Measurements from ENCODE around the gene SMURF2.

DNA sequence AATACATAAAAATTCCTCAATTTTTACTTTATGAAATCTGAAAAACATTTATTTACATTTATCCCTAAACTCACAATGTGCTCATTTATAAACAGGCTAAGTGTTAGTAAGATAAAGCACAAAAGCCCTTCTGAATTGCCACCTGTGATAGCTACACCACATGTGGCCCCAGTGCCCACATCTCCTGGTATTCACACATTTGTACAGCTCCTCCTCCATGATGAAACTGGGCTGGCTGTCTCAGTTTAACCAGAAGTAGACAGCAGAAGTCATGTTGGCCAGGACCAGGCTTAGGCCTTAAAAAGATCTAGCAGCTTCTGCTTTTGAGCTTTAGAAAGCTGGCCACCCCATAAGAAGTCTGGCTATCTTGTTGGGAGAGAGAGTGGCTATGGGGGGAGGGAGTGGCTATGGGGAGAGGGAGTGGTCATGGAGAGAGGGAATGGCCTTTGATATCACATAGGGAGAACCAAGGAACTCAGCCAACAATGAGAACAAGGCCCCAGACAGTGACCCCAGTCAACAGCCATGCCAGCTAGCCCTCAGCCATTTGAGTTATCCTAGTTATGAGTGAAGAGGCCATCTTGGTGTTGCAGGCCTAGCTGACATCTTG, 108.0 kb downstream of the SMURF2 start:
- TF ChIP-seq, protein P1, sequence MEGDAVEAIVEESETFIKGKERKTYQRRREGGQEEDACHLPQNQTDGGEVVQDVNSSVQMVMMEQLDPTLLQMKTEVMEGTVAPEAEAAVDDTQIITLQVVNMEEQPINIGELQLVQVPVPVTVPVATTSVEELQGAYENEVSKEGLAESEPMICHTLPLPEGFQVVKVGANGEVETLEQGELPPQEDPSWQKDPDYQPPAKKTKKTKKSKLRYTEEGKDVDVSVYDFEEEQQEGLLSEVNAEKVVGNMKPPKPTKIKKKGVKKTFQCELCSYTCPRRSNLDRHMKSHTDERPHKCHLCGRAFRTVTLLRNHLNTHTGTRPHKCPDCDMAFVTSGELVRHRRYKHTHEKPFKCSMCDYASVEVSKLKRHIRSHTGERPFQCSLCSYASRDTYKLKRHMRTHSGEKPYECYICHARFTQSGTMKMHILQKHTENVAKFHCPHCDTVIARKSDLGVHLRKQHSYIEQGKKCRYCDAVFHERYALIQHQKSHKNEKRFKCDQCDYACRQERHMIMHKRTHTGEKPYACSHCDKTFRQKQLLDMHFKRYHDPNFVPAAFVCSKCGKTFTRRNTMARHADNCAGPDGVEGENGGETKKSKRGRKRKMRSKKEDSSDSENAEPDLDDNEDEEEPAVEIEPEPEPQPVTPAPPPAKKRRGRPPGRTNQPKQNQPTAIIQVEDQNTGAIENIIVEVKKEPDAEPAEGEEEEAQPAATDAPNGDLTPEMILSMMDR (IDR thresholded peaks at IDR 0.05): no peak
- TF ChIP-seq POLR2A (IDR thresholded peaks at IDR 0.05): no peak
